Stimulated activated CD4-positive, alpha-beta T cell treated with anti-CD3 and anti-CD28 coated beads, Interleukin-12 subunit alpha, Interleukin-12 subunit beta, amount 100 ng/mL, for 48 hours (primary cell): Measurements from ENCODE around the gene STK11.

ENCODE experiments used
- DNase-seq, 3 donors: peaks; one replicate each; pipeline ENCODE4 v3.0.0-alpha.2; 2020; ENCODE audit warnings: low read depth in 2 of 3, low spot score in 1 of 3

Gene STK11, protein sequence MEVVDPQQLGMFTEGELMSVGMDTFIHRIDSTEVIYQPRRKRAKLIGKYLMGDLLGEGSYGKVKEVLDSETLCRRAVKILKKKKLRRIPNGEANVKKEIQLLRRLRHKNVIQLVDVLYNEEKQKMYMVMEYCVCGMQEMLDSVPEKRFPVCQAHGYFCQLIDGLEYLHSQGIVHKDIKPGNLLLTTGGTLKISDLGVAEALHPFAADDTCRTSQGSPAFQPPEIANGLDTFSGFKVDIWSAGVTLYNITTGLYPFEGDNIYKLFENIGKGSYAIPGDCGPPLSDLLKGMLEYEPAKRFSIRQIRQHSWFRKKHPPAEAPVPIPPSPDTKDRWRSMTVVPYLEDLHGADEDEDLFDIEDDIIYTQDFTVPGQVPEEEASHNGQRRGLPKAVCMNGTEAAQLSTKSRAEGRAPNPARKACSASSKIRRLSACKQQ

GRCh38 chr19:1205114-1206099 is at the start of gene STK11:
Gene STK11 (plus strand): TSS chr19:1205778. CDS start chr19:1206914, 1,136 bp downstream.
- DNase-seq, result peak; percentile 99 to 100 (median 99)

DNA sequence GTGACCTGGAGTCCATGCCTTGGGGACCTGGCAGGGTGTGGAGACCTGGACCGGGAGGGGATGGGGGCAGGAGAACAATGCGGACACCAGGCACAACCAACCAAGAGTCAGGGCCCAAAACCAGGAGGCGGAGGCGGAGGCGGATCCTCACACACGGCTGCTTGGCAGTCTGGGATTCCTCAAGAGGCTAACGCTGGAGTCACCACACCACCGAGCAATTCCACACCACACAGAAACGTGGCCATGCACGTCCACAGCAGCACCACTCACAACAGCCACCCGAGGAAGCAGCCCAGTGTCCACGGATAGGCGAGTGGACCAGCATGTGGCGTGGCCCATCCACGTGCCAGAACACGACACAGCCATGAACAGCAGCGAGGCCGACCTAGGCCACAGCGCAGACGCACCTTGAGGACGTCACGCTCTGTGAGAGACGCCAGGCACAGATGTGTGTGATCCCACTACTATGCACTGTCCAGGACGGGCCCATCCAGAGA is 49.2 kb upstream of the STK11 start:
- DNase-seq, result no peak

DNA sequence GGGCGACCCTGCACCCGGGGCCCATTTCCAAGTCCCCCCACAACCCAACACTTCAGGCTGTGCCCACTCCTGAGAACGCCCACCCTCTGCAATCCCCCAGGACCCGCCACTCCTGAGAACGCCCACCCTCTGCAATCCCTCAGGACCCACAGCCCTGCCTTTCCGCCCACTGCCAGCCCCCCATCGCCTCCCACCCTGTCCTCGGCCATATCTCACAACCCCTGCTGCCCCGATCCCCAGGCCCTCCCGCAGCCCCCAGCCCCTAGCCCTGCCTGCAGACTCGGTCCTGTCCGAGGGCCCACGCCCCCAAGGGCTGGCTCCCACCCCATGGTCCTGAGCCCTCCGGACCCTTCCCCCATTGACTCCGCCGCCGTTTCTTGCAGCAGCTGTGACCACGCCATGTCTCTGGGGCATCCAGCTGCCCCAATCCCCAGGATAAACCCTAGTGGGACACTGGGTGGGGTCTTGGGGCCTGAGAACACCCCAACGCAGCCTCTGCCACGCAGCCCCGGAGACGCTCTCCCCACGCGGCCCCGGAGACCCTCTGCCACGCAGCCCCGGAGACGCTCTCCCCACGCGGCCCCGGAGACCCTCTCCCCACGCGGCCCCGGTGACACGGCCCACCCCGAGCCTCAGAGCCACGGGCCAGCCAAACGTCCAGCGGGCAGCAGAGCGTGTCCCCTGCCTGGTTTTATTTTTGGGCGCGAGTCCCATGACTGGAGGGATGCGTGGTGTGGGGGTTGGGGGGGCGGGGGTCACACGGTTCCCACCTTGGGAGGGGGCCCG is 48.6 kb upstream of the STK11 start:
- DNase-seq, result no peak

DNA sequence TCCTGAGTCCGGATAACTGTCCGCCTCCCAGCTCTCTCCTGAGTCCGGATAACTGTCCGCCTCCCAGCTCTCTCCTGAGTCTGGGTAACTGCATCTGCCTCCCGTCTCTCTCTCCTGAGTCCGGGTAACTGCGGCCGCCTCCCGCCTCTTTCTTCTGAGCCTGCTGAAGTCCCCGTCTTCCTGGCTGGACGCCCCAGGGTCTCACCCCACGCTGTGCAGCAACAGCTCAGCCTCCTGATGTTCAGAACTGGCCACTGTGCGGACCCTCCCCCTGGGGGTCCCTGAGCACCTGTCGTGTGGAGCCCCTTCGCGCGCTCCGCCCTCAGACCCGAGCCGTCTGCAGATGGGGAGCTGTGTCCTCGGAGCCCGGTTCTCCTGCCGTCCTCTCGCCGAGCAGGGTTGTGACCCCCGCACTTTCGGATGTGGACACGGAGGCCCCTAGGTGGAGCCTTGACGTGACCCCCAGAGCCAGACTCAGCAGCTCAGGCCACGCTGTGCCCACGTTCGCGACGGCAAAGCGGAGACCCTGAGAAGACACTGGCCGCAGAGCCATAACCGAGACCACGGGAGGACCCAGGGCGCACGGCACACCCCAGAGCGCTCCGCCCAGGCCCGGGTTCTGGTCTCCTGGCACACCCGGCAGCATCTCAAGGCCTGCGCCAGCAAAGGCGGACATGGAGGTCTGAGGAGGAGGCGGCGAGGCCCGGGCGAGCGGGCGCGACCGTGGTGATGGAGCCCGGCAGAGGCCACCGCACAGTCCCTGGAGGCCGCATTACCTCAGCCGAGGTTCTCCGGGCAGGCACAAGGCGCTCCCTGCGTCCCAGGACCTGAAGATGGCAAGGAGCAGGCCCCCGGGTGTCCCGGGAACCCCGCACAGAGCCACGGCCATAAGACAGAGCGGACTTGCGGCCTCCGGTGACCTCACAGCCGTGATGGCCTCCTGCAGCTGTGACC is 47.4 kb upstream of the STK11 start:
- no peak for DNase-seq

DNA sequence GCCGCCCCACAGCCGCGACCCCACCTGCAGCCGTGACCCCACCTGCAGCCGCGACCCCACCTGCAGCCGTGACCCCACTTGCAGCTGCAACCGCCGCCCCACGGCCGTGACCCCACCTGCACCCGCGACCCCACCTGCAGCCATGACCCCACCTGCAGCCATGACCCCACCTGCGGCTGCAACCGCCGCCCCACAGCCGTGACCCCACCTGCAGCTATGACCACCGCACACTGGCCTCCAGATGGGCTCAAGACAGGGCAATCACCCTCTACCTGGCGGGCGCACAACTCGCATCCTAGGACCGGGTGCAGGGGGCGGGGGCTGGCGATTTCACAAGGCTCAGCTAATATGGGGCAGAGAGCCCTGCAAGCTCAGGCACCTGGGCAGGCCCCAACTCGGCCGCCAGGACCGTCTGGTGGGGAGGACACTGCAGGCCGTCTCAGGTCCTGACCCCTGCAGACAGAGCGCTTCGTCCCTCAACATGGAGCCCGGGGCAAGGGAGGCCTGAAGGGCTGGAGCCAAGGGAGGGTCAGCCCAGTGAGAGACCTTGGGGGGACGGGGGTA is 46.6 kb upstream of the STK11 start:
- no peak for DNase-seq

DNA sequence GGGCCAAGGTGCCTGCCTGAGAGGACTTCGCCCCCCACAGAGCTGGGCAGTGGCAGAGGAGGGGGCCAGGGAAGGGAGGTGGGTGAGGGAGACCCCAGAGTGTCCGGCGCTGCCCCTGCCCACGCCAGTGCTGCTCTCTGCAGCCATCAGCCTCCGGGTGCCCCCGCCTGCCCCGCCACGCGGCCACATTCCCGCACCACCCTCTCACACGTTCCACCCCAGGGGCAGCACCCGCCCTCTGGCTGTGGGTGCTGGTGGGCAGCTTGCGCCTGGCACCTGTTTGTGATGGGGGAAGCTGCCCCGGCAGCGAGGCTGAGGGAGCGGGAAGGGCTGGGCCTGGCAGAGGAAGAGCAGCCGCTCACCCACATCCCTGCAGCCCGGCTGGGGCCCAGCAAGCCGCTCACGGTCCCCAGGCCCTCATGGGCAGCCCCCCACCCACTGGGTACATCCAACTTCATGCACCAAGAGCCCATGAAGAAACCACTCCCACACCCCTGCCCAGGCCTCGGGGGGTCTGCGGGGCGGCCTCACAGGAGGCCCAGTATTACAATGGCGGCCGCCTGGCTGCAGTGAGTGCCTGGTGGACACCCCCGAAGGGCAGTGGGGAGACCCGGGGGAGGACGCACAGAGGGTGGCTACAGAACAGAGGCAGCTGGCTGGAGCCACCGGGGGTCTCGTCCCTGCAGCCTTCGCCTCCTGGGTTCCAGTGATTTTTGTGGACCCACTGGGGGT is 45.5 kb upstream of the STK11 start:
- no peak for DNase-seq

DNA sequence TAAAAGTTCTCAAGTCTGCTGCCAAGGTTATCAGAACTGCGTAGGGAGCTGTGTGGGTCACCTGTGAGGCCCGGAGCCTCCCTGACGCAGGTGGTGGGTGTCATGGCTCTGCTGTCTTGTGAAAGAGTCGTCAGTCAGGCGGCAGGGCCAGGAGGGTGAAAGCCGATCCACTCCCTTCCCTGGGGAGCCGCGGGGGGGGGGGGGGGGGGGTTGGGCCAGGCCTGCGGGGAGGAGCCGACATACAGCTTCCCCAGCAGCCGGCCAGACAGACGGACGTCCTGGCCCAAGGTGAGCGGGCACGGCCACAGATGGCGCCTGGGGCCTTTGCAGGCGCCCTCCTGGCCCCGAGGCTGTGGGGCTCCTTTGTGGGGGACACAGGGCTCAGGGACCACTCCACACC is 43.9 kb upstream of the STK11 start:
- DNase-seq, result no peak

- no peak for DNase-seq
These were observed 42.9 kb upstream of the STK11 start for GRCh38 chr19:1162404-1163282.

GRCh38 chr19:1163283-1163933 is 42.2 kb upstream of the STK11 start:
- no peak for DNase-seq

GRCh38 chr19:1163934-1164683 is 41.5 kb upstream of the STK11 start:
- no peak for DNase-seq

DNA sequence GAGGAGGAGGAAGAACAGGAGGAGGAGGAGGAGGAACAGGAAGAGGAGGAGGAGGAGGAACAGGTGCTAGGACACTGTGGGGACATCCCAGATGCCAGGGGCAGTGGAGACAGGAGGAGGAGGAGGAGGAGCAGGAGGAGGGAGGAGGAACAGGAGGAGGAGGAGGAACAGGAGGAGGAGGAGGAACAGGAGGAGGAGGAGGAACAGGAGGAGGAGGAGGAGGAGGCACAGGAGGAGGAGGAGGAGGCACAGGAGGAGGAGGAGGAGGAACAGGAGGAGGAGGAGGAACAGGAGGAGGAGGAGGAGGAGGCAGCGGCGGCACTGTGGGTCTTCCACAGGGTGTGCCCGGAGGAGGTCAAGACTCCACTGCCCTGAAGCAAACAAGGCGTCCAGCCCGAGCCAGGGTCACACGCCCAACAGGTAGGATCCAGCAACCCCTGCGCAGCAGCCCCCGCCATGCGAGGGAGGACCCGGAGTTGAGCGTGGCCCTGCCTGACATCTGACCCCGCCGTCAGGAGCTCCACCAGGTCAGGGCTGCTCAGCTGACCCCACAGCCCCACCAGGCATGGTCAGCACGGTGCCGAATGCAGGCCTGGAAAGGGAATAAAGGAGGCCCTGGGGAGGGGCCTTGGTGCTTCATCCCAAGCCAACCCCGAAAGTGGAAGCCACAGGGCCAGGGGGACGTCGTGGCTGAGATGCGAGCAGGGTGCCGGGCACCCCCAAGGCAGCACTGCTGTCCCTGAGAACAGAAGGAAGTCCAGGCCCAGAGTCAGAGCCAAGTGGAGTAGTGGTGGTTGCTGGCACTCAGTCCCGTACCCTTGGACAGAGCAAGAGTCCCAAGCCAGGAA is 40.7 kb upstream of the STK11 start:
- no peak for DNase-seq

DNA sequence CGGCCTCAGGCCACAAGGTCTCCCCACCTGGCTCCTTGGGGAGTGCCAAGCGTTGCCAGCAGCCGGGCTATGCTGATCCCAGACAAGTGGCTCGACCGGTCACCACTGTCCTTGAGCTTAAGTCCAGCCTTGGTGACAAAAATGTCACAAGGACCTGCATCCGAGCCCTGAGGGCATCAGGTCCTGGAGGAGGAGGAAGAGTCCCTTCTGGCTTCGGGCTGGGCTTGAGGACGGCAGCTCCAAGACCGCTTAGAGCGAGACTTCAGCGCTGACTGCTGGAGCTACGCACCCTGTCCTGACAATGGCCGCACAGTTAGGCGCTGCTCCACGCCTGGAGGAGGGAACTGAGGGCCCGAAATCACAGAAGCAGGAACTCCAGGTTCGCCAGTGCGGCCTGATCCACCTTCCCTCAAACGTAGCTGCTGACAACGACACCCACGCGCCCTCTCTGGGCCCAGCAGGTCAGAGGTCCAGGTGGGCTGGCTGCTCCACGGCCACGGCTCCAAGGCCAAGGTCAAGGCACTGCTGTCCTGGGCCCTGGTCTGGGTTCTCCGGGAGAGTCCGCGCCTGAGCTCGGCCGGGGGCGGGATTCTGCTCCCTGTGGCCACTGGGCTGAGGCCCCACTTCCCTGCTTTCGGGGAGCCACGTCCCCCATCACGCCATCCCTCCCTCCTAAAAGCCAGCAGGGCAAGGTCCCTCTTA is 38.6 kb upstream of the STK11 start:
- no peak for DNase-seq

DNA sequence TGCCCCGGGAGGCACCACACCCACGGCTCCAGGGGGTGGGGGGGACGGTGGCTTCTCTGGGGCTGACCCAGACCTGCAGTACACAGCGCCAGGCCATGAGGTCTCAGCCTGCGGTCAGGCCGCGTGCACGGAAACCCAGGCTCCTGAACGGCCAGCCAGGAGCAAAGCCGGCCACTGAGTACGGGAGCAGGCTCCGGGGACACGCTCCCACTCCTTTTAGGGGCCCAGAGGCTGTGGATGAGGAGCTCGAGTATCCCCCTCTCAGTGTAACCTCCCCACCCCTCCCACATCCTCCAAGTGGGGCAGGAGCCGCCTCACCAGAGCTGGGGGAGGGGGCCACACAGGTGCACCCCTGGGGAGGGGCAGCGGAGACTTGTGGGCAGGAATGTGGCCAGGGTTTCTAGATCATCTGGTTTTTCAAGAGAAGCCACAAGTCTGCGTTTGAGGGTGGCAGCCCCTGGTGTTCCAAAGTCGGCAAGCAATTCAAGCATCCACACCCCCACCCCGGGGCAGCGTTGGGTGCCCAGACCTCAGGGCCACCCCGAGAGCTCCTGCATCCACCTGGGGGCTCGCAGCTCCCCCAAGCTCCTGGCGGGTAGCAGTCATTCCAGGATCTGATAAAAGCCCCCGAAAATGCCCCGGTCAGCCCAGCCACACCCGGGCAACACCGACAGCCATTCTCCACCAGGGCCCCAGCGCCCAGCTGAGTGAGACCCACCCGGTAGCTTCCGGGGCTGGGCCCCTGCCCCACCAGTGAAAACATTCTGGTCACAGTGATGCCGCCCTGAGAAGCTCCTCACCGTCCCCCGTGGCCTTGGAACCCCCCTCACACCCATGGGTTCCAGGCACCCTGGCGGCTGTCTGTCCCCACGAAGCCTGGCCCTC is 37.6 kb upstream of the STK11 start:
- DNase-seq, result no peak
